ENCODE data around the gene ADCY4.

The ADCY4 gene

GRCh38 chr14:24379907-24380730 is 45.2 kb upstream of the ADCY4 start:
- 93% methylated on average over 13 of the region's 15 CpGs for WGBS
- no peak overlapping the region for H2AK5ac ChIP-seq (ENCODE audit: low read length, severe bottlenecking)
- H2AFZ ChIP-seq (ENCODE audit: low read depth, low read length) = no peak overlapping the region
- H3K14ac ChIP-seq (ENCODE audit: low read length in 2 of 2) = no peak overlapping the region
- no peaks in the 10 kb centered on the region for H3K79me1 ChIP-seq (replicated peaks; ENCODE audit: low read length, poor library complexity, severe bottlenecking)
- no peak overlapping the region for H3K9ac ChIP-seq (ENCODE audit: low read length)
- no peak overlapping the region for H2BK12ac ChIP-seq (ENCODE audit: low read length in 2 of 2)
- H3K18ac ChIP-seq (ENCODE audit: low read depth in 1 of 2, low read length in 2 of 2) = no peak overlapping the region
- H3K9me3 ChIP-seq (ENCODE audit: control insufficient read depth, low read length) = no peaks in the 10 kb centered on the region
- no peak overlapping the region for H3K27ac ChIP-seq (ENCODE audit: low read length, poor library complexity, severe bottlenecking)
- peak overlapping the region; percentile 32 for H4K91ac ChIP-seq (ENCODE audit: low read length)
- peaks cover 34 to 40% of the 10 kb centered on the region in 2 experiments for H3K36me3 ChIP-seq (ENCODE audit: control insufficient read depth in 1 of 2, insufficient read depth in 2 of 2, low read depth in 1 of 2, low read length in 2 of 2)
- H3K4me2 ChIP-seq (ENCODE audit: low read length, poor library complexity, severe bottlenecking) = no peak overlapping the region
- peaks cover 0 to 5% of the 10 kb centered on the region in 2 experiments for H3K27me3 ChIP-seq (ENCODE audit: control insufficient read depth in 1 of 2, insufficient read depth in 1 of 2, low read length in 2 of 2)
- H3K4me3 ChIP-seq (ENCODE audit: insufficient read depth in 1 of 2, low read depth in 1 of 2, low read length in 2 of 2) = no peak overlapping the region
- H2BK120ac ChIP-seq (ENCODE audit: low read depth, low read length) = no peak overlapping the region
- H2BK15ac ChIP-seq (ENCODE audit: low read depth, poor library complexity, severe bottlenecking) = no peak overlapping the region
- H3K4me1 ChIP-seq (ENCODE audit: control insufficient read depth, insufficient read depth, low read depth, low read length) = no peaks in the 10 kb centered on the region
- H2BK5ac ChIP-seq (ENCODE audit: low read depth, low read length, poor library complexity, severe bottlenecking) = no peak overlapping the region
- no peak overlapping the region for H4K8ac ChIP-seq (ENCODE audit: low read length)
- DNase-seq = no peak
- H3K23ac ChIP-seq (ENCODE audit: low read length in 2 of 2) = no peak overlapping the region
- no peak overlapping the region for H3K4ac ChIP-seq (ENCODE audit: low read depth in 1 of 2, low read length in 2 of 2)

DNA sequence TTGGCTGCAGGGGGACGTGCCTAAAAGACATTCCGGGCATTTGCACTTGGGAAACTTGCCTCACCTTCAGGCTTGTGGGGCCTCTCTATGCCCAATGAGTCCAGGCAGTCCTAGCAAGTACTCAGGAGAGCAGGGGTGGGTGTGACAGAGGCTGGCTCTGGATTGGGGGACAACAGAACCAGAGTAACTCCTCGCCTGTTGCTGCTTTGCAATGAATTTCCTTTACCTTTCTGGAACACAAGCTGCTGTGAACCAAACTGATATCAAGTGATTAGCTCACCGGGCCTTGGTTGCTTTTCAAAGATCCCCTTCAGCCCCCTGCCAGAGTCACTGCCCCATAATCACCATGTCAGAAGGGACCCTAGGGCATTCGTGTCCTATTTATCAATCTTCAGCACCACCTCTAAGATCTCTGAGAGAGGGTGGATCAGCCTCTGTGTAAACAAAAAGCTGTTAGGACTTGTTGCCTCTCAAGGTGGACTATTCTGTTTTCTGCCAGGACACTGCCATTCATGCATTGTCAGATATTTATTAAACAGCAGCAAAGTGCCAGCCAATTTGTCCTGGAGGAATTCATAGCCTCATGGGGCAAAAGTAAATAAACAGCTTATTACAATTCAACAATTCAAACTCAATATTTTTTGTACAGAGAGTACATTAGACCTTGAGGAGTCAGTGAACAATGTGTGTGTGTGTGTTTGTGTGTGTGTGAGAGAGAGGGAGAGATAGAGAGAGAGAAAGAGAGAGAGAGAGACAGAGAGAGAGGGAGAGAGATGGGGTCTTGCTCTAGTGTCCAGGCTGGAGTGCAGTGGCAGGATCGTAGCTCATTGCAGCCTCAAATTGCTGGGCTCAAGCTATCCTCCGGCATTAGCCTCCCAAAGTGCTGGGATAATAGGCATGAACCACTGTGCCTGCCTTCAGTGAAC is 44.4 kb upstream of the ADCY4 start:
- 91% methylated on average over 6 of the region's 7 CpGs for WGBS
- Histone ChIP-seq H3K9ac (ENCODE audit: low read length) (no peak overlapping the region), H3K79me1 (replicated peaks; ENCODE audit: low read length, poor library complexity, severe bottlenecking) (no peaks in the 10 kb centered on the region), H3K4me1 (ENCODE audit: control insufficient read depth, insufficient read depth, low read depth, low read length) (no peaks in the 10 kb centered on the region), H2BK12ac (ENCODE audit: low read length in 2 of 2) (no peak overlapping the region), H3K18ac (ENCODE audit: low read depth in 1 of 2, low read length in 2 of 2) (no peak overlapping the region), H3K4me2 (ENCODE audit: low read length, poor library complexity, severe bottlenecking) (no peak overlapping the region), H2BK120ac (ENCODE audit: low read depth, low read length) (no peak overlapping the region), H3K4ac (ENCODE audit: low read depth in 1 of 2, low read length in 2 of 2) (no peak overlapping the region), H4K8ac (ENCODE audit: low read length) (no peak overlapping the region), H3K23ac (ENCODE audit: low read length in 2 of 2) (no peak overlapping the region), H3K9me3 (ENCODE audit: control insufficient read depth, low read length) (no peaks in the 10 kb centered on the region), H3K27ac (ENCODE audit: low read length, poor library complexity, severe bottlenecking) (no peak overlapping the region), H4K91ac (ENCODE audit: low read length) (no peak overlapping the region), H2BK5ac (ENCODE audit: low read depth, low read length, poor library complexity, severe bottlenecking) (no peak overlapping the region), H2AFZ (ENCODE audit: low read depth, low read length) (no peak overlapping the region), H2BK15ac (ENCODE audit: low read depth, poor library complexity, severe bottlenecking) (no peak overlapping the region), H3K4me3 (ENCODE audit: insufficient read depth in 1 of 2, low read depth in 1 of 2, low read length in 2 of 2) (no peak overlapping the region), H3K36me3 (ENCODE audit: control insufficient read depth in 1 of 2, insufficient read depth in 2 of 2, low read depth in 1 of 2, low read length in 2 of 2) (peaks cover 40 to 49% of the 10 kb centered on the region in 2 experiments), H3K27me3 (ENCODE audit: control insufficient read depth in 1 of 2, insufficient read depth in 1 of 2, low read length in 2 of 2) (peaks cover 0 to 4% of the 10 kb centered on the region in 2 experiments), H2AK5ac (ENCODE audit: low read length, severe bottlenecking) (no peak overlapping the region), H3K14ac (ENCODE audit: low read length in 2 of 2) (no peak overlapping the region)
- DNase-seq = no peak

GRCh38 chr14:24378327-24378726 is 43.5 kb upstream of the ADCY4 start:
- H2BK5ac ChIP-seq (ENCODE audit: low read depth, low read length, poor library complexity, severe bottlenecking) = no peak overlapping the region
- H3K4ac ChIP-seq (ENCODE audit: low read depth in 1 of 2, low read length in 2 of 2) = no peak overlapping the region
- H2AFZ ChIP-seq (ENCODE audit: low read depth, low read length) = no peak overlapping the region
- no peak overlapping the region for H3K18ac ChIP-seq (ENCODE audit: low read depth in 1 of 2, low read length in 2 of 2)
- no peak overlapping the region for H3K4me3 ChIP-seq (ENCODE audit: insufficient read depth in 1 of 2, low read depth in 1 of 2, low read length in 2 of 2)
- no peak overlapping the region for H2BK12ac ChIP-seq (ENCODE audit: low read length in 2 of 2)
- H3K27ac ChIP-seq (ENCODE audit: low read length, poor library complexity, severe bottlenecking) = no peak overlapping the region
- H4K91ac ChIP-seq (ENCODE audit: low read length) = no peak overlapping the region
- no peak for DNase-seq
- no peak overlapping the region for H4K8ac ChIP-seq (ENCODE audit: low read length)
- H2BK120ac ChIP-seq (ENCODE audit: low read depth, low read length) = no peak overlapping the region
- H3K4me2 ChIP-seq (ENCODE audit: low read length, poor library complexity, severe bottlenecking) = no peak overlapping the region
- no peak overlapping the region for H3K9ac ChIP-seq (ENCODE audit: low read length)
- no peak overlapping the region for H2AK5ac ChIP-seq (ENCODE audit: low read length, severe bottlenecking)
- no peaks in the 10 kb centered on the region for H3K79me1 ChIP-seq (replicated peaks; ENCODE audit: low read length, poor library complexity, severe bottlenecking)
- H3K36me3 ChIP-seq (ENCODE audit: control insufficient read depth in 1 of 2, insufficient read depth in 2 of 2, low read depth in 1 of 2, low read length in 2 of 2) = peaks cover 49 to 58% of the 10 kb centered on the region in 2 experiments
- no peak overlapping the region for H3K23ac ChIP-seq (ENCODE audit: low read length in 2 of 2)
- no peaks in the 10 kb centered on the region for H3K27me3 ChIP-seq (ENCODE audit: control insufficient read depth in 1 of 2, insufficient read depth in 1 of 2, low read length in 2 of 2)
- H3K14ac ChIP-seq (ENCODE audit: low read length in 2 of 2) = no peak overlapping the region
- no peaks in the 10 kb centered on the region for H3K9me3 ChIP-seq (ENCODE audit: control insufficient read depth, low read length)
- no peak overlapping the region for H2BK15ac ChIP-seq (ENCODE audit: low read depth, poor library complexity, severe bottlenecking)
- WGBS = 84% methylated on average over 3 of the region's 3 CpGs
- no peaks in the 10 kb centered on the region for H3K4me1 ChIP-seq (ENCODE audit: control insufficient read depth, insufficient read depth, low read depth, low read length)

- WGBS = 81% methylated on average over 2 of the region's 2 CpGs
- H2BK15ac ChIP-seq (ENCODE audit: low read depth, poor library complexity, severe bottlenecking) = no peak overlapping the region
Observed at GRCh38 chr14:24377657-24378056, 42.8 kb upstream of the ADCY4 start.

More at GRCh38 chr14:24377657-24378056, 42.8 kb upstream of the ADCY4 start:
- no peak overlapping the region for H3K27ac ChIP-seq (ENCODE audit: low read length, poor library complexity, severe bottlenecking)
- no peak overlapping the region for H4K8ac ChIP-seq (ENCODE audit: low read length)
- no peak overlapping the region for H2BK120ac ChIP-seq (ENCODE audit: low read depth, low read length)
- H3K23ac ChIP-seq (ENCODE audit: low read length in 2 of 2) = no peak overlapping the region
- H3K27me3 ChIP-seq (ENCODE audit: control insufficient read depth in 1 of 2, insufficient read depth in 1 of 2, low read length in 2 of 2) = no peaks in the 10 kb centered on the region
- peaks cover under 1% of the 10 kb centered on the region for H3K4me1 ChIP-seq (ENCODE audit: control insufficient read depth, insufficient read depth, low read depth, low read length)
- peaks cover 54 to 64% of the 10 kb centered on the region in 2 experiments for H3K36me3 ChIP-seq (ENCODE audit: control insufficient read depth in 1 of 2, insufficient read depth in 2 of 2, low read depth in 1 of 2, low read length in 2 of 2)
- H2AK5ac ChIP-seq (ENCODE audit: low read length, severe bottlenecking) = no peak overlapping the region
- no peak overlapping the region for H3K18ac ChIP-seq (ENCODE audit: low read depth in 1 of 2, low read length in 2 of 2)
- no peak for DNase-seq
- H3K4me2 ChIP-seq (ENCODE audit: low read length, poor library complexity, severe bottlenecking) = no peak overlapping the region
- H3K9me3 ChIP-seq (ENCODE audit: control insufficient read depth, low read length) = no peaks in the 10 kb centered on the region
- no peak overlapping the region for H4K91ac ChIP-seq (ENCODE audit: low read length)
- no peak overlapping the region for H2AFZ ChIP-seq (ENCODE audit: low read depth, low read length)
- no peak overlapping the region for H3K4me3 ChIP-seq (ENCODE audit: insufficient read depth in 1 of 2, low read depth in 1 of 2, low read length in 2 of 2)
- no peak overlapping the region for H2BK5ac ChIP-seq (ENCODE audit: low read depth, low read length, poor library complexity, severe bottlenecking)
- H3K4ac ChIP-seq (ENCODE audit: low read depth in 1 of 2, low read length in 2 of 2) = no peak overlapping the region
- H3K14ac ChIP-seq (ENCODE audit: low read length in 2 of 2) = no peak overlapping the region
- no peak overlapping the region for H2BK12ac ChIP-seq (ENCODE audit: low read length in 2 of 2)
- H3K79me1 ChIP-seq (replicated peaks; ENCODE audit: low read length, poor library complexity, severe bottlenecking) = no peaks in the 10 kb centered on the region
- H3K9ac ChIP-seq (ENCODE audit: low read length) = no peak overlapping the region

Data from mesenchymal stem cell (in vitro differentiated cells and primary cell).